Stimulated activated naive CD4-positive, alpha-beta T cell treated with Interleukin-2 at 50 U/mL for 16 hours (primary cell): ENCODE measurements around the gene KCNMB2.

Experiments used
- DNase-seq: peaks from one replicate; lab custom pipeline; 2025; lab: John Stamatoyannopoulos, UW

Gene KCNMB2

GRCh38 chr3:178646186-178646862 lies 110.1 kb downstream of the KCNMB2 start:
- no peak for DNase-seq

GRCh38 chr3:178655488-178655887 lies 119.3 kb downstream of the KCNMB2 start:
- no peak for DNase-seq

- no peak for DNase-seq
These were observed 122.6 kb downstream of the KCNMB2 start for GRCh38 chr3:178658694-178659325.

- no peak for DNase-seq
These were observed 127.1 kb downstream of the KCNMB2 start for GRCh38 chr3:178663201-178663934.

- no peak for DNase-seq
These were observed 129.5 kb downstream of the KCNMB2 start for GRCh38 chr3:178665747-178666146.

GRCh38 chr3:178669022-178669601 lies 132.9 kb downstream of the KCNMB2 start:
- no peak for DNase-seq

- DNase-seq: no peak
These were observed 133.5 kb downstream of the KCNMB2 start for GRCh38 chr3:178669758-178670157.

GRCh38 chr3:178671377-178671776 lies 135.1 kb downstream of the KCNMB2 start:
- no peak for DNase-seq

- no peak for DNase-seq
These were observed 135.6 kb downstream of the KCNMB2 start for GRCh38 chr3:178671791-178672190.

- no peak for DNase-seq
These were observed 136.0 kb downstream of the KCNMB2 start for GRCh38 chr3:178672275-178672674.

GRCh38 chr3:178673529-178673928 lies 137.3 kb downstream of the KCNMB2 start:
- DNase-seq: no peak

- no peak for DNase-seq
These were observed 139.8 kb downstream of the KCNMB2 start for GRCh38 chr3:178676077-178676476.

GRCh38 chr3:178676942-178677790 lies 140.9 kb downstream of the KCNMB2 start:
- DNase-seq: no peak

- DNase-seq: no peak
These were observed 141.7 kb downstream of the KCNMB2 start for GRCh38 chr3:178677961-178678360.

- DNase-seq: no peak
These were observed 143.8 kb downstream of the KCNMB2 start for GRCh38 chr3:178680037-178680436.

GRCh38 chr3:178680489-178680888 lies 144.3 kb downstream of the KCNMB2 start:
- DNase-seq: no peak

- no peak for DNase-seq
These were observed 148.8 kb downstream of the KCNMB2 start for GRCh38 chr3:178684881-178685590.

GRCh38 chr3:178685591-178685906 lies 149.3 kb downstream of the KCNMB2 start:
- DNase-seq: no peak

- DNase-seq: no peak
These were observed 150.6 kb downstream of the KCNMB2 start for GRCh38 chr3:178686826-178687225.

GRCh38 chr3:178690571-178690970 lies 154.3 kb downstream of the KCNMB2 start:
- DNase-seq: no peak

GRCh38 chr3:178699364-178699763 lies 163.1 kb downstream of the KCNMB2 start:
- DNase-seq: no peak
